Measurements from ENCODE around the gene KITLG.
"Not testable (repeated sequence)": the region's sequence is repeated elsewhere in the genome, so short reads cannot be mapped to it uniquely, and the experiment has no call there.

The KITLG gene

GRCh38 chr12:88496891-88497371 is 83.3 kb downstream of the KITLG start:
- DNase-seq (ENCODE audit: extremely low read depth in 1 of 2, low read depth in 1 of 2) = no peak

DNA sequence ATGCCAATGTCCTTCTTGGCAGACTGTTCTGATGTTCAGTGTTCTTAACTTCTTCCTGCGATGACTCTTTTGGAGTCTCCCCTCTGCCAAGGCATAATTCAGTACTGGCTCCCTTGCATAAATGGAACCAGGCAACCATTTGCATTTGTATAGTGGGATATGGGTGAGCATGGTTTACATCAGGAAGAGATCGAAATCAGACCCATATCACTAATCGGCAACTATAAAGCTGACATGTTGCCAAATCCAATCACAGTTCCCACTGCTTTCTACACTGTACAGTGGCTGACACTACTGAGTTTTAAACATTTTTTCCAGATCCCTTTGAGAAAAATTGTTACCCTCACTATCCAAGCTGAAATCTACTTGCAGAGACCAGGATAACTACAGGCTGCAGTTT is 83.8 kb downstream of the KITLG start:
- no peak for DNase-seq (ENCODE audit: extremely low read depth in 1 of 2, low read depth in 1 of 2)

GRCh38 chr12:88495031-88495430 is 85.2 kb downstream of the KITLG start:
- DNase-seq (ENCODE audit: extremely low read depth in 1 of 2, low read depth in 1 of 2) = no peak

- no peak for DNase-seq (ENCODE audit: extremely low read depth in 1 of 2, low read depth in 1 of 2)
Measured at GRCh38 chr12:88494520-88494919, 85.8 kb downstream of the KITLG start.

DNA sequence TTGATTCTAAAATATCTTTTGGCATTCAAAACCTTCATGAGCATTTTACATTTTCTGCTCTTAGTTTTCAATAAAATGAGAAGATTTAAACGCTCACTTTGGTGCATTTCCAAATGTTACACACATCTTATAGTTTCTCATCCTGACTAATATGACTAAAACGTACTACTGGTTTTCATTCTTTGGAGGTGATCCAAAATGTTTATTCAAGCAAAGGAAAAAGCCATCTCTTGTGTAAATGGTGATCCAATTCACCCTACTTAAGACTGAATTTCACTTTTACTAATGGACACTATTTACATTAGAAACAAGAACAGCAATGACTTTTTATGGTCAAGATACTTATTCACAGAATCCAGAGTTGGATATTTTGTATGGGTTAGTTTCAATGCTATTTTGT is 86.6 kb downstream of the KITLG start:
- DNase-seq (ENCODE audit: extremely low read depth in 1 of 2, low read depth in 1 of 2) = no peak

DNA sequence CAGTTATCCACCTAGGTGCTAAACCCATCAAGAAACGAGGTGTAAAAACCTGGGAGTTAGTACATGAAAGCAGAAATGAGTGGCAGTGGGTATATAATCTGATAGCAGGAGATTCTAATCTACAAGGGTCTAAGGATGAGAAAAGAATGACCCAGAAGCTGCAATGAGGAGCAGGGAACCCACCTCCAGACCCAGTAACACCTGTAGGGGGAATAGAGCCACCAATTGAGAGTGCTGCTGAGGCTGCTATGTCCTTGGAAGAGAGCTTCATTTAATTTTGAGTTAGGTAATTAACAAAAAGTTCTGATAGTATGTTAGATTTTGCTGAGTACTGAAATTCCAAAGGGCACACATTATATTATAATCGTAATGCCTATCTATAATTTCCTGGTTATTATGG is 89.8 kb downstream of the KITLG start:
- no peak for DNase-seq (ENCODE audit: extremely low read depth in 1 of 2, low read depth in 1 of 2)

DNA sequence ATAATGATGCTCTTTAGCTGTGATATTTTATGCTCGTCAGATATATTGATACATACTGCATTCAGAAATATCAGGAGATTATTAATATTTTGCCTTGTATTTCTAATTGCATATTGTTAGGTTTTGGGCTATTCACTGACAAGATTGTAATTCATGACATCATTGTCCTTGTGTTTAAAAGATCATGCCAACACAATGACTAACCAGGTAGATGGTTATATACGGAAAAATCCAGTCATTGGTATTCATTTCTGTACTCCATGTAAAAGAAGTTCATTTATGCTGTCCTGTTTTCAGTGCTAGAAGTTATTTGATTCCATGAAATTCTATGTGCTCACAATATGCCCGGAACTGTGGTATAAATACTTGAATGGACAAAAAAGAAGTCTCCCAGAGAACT is 107.5 kb downstream of the KITLG start:
- DNase-seq (ENCODE audit: extremely low read depth in 1 of 2, low read depth in 1 of 2) = no peak

- no peak for DNase-seq (ENCODE audit: extremely low read depth in 1 of 2, low read depth in 1 of 2)
Measured at GRCh38 chr12:88472248-88472647, 108.0 kb downstream of the KITLG start.

DNA sequence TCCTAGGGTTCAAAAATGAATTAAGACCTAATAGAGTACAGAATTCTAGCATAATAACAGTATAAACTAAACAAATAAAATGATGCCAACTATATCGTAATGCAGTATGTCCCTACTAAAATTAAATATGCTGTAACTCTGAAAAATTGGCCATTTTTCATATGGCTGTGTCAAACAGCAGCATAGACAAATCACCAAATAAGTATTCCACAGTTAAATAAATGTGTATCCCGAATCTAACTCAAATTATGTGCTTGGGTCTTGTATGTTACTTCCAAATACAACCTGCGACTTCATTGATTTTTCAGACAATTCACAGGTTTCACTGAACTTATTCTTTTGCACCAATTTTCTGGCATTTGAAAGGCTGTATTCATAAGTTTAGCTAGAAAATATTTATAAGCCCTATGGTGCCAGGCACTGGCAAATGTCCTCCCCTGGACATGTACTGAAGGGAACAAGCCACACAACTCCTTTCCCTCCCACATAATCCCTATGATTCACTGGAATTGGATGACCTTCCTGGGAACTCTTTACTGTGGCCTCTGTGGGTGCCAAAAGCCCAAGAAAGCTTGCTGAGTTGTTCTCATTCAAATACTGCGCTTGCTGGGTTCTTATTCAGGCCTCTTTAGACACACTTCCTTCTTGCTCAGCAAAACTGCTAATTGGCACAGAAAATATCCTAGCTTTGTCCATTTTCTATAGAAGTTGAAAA is 108.8 kb downstream of the KITLG start:
- DNase-seq (ENCODE audit: extremely low read depth in 1 of 2, low read depth in 1 of 2) = no peak

DNA sequence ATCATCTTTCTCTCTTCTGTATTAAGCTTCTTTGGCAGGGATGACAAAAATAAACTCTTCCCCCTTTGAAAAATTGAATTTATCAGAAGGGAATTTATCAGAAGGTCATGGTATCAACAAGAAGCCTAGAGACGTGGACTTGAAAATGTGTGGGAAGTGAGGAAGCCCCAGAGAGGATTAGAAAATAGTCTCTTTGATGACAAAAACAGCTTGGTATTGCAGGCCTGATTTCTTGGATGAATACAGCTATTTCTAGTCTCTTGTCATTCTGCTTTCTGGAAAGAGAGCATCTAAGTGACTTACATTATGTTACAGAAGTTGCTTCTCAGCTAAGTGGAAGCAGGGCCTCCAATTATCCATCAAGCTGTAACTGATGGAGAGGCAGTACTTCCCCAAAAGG is 111.1 kb downstream of the KITLG start:
- no peak for DNase-seq (ENCODE audit: extremely low read depth in 1 of 2, low read depth in 1 of 2)

DNA sequence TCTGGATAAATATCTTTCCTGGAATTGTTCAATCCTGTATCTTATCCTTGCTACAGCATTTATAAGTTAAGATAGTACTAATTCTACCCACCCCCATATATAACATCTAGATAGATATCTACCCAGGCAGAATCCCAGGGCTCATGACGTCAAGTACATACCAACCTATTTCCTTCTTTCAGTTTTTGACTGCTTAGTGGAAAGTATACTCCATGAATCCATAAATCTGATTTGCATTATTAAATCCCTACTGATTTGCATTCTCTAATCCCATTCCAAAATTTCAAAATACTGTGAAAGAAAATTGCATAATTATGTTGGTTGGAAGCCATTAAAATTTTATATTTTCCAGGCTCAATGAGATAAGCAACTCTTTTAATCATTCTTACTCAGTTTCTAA is 111.7 kb downstream of the KITLG start:
- DNase-seq (ENCODE audit: extremely low read depth in 1 of 2, low read depth in 1 of 2) = no peak

GRCh38 chr12:88466708-88467107 is 113.6 kb downstream of the KITLG start:
- not testable (repeated sequence) for DNase-seq (ENCODE audit: extremely low read depth in 1 of 2, low read depth in 1 of 2)

DNA sequence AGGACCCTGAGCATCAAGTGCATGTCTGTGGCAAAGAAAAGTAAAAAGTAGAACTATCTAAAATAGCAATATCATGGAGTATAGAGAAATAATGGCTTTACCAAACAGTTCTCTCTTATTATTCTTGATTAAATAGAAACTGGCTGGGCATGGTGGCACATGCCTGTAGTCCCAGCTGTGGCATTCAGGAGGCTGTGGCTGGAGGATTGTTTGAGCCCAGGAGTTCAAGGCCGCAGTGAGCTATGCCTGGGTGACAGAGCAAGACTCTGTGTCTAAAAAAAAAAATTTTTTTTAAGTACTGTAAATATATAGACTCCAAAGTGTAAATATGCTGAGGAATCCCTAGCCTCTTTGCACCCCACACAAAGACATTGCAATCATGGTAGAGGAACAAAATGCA is 121.9 kb downstream of the KITLG start:
- DNase-seq (ENCODE audit: extremely low read depth in 1 of 2, low read depth in 1 of 2) = no peak

GRCh38 chr12:88453323-88453722 is 126.9 kb downstream of the KITLG start:
- DNase-seq (ENCODE audit: extremely low read depth in 1 of 2, low read depth in 1 of 2) = no peak

GRCh38 chr12:88451205-88451604 is 129.1 kb downstream of the KITLG start:
- DNase-seq (ENCODE audit: extremely low read depth in 1 of 2, low read depth in 1 of 2) = no peak

GRCh38 chr12:88450136-88450535 is 130.1 kb downstream of the KITLG start:
- DNase-seq (ENCODE audit: extremely low read depth in 1 of 2, low read depth in 1 of 2) = no peak

DNA sequence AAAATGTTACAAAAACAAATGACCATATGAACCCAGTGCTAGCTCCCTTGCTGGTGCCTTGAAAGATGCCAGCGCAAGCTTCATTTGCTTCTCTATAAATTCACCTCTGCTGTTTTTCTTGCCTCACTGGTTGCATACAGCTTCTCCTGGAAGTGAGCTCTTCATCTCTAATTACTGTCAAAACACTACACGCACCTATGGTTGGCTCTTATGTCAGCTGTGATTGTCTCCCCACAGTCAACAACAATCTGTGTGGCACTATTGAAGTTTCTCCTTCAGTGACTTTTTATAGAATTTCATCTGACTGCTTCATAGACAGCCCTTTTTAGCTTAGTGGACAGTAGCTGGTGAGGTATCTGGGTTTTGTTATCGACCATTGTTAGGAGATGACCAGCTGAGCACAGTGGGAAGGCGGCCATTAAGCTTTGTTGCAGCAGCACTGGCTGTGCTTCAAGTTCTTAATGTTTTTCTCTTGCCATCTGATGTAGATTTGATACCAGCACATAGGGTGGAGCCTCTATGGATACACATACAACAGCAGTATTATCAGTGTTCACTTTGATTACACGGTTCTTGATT is 131.8 kb downstream of the KITLG start:
- no peak for DNase-seq (ENCODE audit: extremely low read depth in 1 of 2, low read depth in 1 of 2)

- DNase-seq (ENCODE audit: extremely low read depth in 1 of 2, low read depth in 1 of 2) = no peak
Measured at GRCh38 chr12:88445705-88446394, 134.4 kb downstream of the KITLG start.

DNA sequence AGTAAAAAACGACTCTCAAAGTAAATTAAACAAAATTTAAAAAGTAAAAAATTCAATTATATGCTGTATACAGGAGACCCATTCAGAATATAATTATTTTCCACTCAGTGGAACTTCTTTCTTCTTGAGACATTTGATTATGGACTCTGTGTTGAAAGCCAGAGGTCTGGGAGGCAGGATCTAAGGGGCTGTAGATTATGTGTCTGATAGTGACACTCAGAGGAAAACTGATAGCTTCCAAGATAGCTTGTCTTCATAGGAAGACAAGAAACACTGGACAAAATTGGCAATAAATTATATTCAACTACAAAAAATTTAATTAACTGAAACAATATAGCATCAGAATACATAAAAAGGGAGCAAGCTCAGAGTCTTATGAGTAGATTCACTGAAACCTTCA is 135.8 kb downstream of the KITLG start:
- DNase-seq (ENCODE audit: extremely low read depth in 1 of 2, low read depth in 1 of 2) = no peak

Measured in stimulated activated CD8-positive, alpha-beta memory T cell treated with anti-CD3 and anti-CD28 coated beads, Interleukin-7, amount 100 ng/mL, for 48 hours (primary cell).